ENCODE results near the gene DTHD1. TPM values are rescaled to one million over a fixed set of nuclear protein-coding genes. Genes with fewer than 3 reads are reported as not detected.

DTHD1 gene
- total and polyA plus RNA-seq, 10 of the 15 experiments (the other 5 are each of a cell fraction or from before 2014, with no cell fraction given) = 0.05 to 2.8 (median 1.4) TPM

DNA sequence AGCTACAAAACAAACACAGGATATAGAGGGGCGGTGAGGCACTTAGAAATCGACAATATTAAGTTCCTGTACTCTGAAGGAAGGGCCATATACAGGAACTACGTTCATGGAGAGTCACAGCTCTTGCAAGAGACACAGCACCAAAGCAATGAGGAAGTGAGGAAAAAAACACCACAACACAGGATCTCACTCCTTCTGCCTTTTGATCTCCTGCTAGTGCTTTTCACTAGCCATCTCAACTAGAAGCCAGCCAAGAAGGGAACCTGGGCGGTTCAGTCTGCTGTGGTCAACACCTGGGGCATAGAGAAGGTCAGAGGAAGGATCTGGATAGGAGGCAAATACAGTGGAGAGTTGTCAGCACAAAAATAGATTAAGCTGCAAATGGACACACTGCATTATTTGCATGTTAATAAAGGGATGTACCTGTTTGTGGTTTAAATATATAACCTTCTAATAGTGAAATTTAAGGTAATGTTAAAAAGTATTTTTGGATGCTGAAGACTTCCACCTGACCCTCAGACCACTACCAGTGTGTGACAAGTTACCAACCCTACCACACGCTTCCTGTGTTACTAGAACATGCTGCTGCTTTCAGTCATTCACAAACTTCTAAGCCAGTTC lies 104.6 kb downstream of the DTHD1 start (continued):
- TF ChIP-seq EP300 (IDR thresholded peaks at IDR 0.05; ENCODE audit: borderline replicate concordance in 1 of 2, control insufficient read depth in 1 of 2, low read depth in 2 of 2, low read length in 2 of 2) = no peak; a peak in 1 of 4 replicates
- no peak for TF ChIP-seq ZNF207 (IDR thresholded peaks at IDR 0.05; ENCODE audit: borderline replicate concordance)
- no peak for TF ChIP-seq RAD21 (IDR thresholded peaks at IDR 0.05; ENCODE audit: insufficient read depth, low read depth, low read length)
- TF ChIP-seq NR2C1 (IDR thresholded peaks at IDR 0.05) = no peak
- no peak for TF ChIP-seq E4F1 (IDR thresholded peaks at IDR 0.05; ENCODE audit: borderline replicate concordance, partially characterized antibody)
- TF ChIP-seq EED (IDR thresholded peaks at IDR 0.05; ENCODE audit: low read depth) = peak; percentile 84
- TF ChIP-seq TCF7 (IDR thresholded peaks at IDR 0.05; ENCODE audit: borderline replicate concordance) = peak; percentile 75
- TF ChIP-seq ZBED1 (IDR thresholded peaks at IDR 0.05; ENCODE audit: borderline replicate concordance) = no peak
- no peak for TF ChIP-seq TARDBP (IDR thresholded peaks at IDR 0.05; ENCODE audit: borderline replicate concordance)
- TF ChIP-seq MLLT1 (IDR thresholded peaks at IDR 0.05) = peak; percentile 38; the same call in 1 of the 2 replicates
- peak; percentile 77 for TF ChIP-seq NFIC (IDR thresholded peaks at IDR 0.05; ENCODE audit: low read depth, low read length)
- no peak for TF ChIP-seq SIN3A (IDR thresholded peaks at IDR 0.05; ENCODE audit: low read depth, low read length)
- no peak for TF ChIP-seq CEBPB (IDR thresholded peaks at IDR 0.05; ENCODE audit: borderline replicate concordance in 1 of 2, low read depth in 2 of 2, low read length in 2 of 2)
- peak; percentile 90 to 91 for TF ChIP-seq IKZF2 (IDR thresholded peaks at IDR 0.05)
- TF ChIP-seq RB1 (IDR thresholded peaks at IDR 0.05; ENCODE audit: borderline replicate concordance) = no peak
- peak; percentile 72 for TF ChIP-seq MTA2 (IDR thresholded peaks at IDR 0.05; ENCODE audit: low read depth)
- TF ChIP-seq, protein P1, sequence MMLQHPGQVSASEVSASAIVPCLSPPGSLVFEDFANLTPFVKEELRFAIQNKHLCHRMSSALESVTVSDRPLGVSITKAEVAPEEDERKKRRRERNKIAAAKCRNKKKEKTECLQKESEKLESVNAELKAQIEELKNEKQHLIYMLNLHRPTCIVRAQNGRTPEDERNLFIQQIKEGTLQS (IDR thresholded peaks at IDR 0.05; ENCODE audit: borderline replicate concordance, extremely low read depth, low read depth, low read length) = no peak
- no peak for TF ChIP-seq POLR2AphosphoS5 (IDR thresholded peaks at IDR 0.05; ENCODE audit: low read length)
- TF ChIP-seq MYC (IDR thresholded peaks at IDR 0.05; ENCODE audit: insufficient read depth, insufficient read length, insufficient replicate concordance, low read length, severe bottlenecking) = no peak
- no peak for TF ChIP-seq BCL11A (IDR thresholded peaks at IDR 0.05; ENCODE audit: low read depth, low read length)
- TF ChIP-seq PML (IDR thresholded peaks at IDR 0.05; ENCODE audit: low read length) = peak; percentile 51; the same call in 1 of the 2 replicates
- no peak for TF ChIP-seq NR2C2 (IDR thresholded peaks at IDR 0.05; ENCODE audit: borderline replicate concordance, control insufficient read depth, insufficient read length, low read depth)
- TF ChIP-seq CHD4 (IDR thresholded peaks at IDR 0.05) = no peak
- TF ChIP-seq BHLHE40 (IDR thresholded peaks at IDR 0.05; ENCODE audit: borderline replicate concordance in 1 of 2, low read depth in 2 of 2, low read length in 1 of 2) = peak in 1 of 2 experiments; percentile 20; a peak in 1 of 4 replicates
- no peak for TF ChIP-seq ZSCAN29 (IDR thresholded peaks at IDR 0.05)
- no peak for TF ChIP-seq BRCA1 (IDR thresholded peaks at IDR 0.05; ENCODE audit: low read depth, low read length)
